ENCODE data around the gene TMEM200B.

GRCh38 chr1:29169976-29170375 lies 46.3 kb upstream of the TMEM200B start:
- TF ChIP-seq EZH2phosphoT487 (IDR thresholded peaks at IDR 0.05; ENCODE audit: borderline replicate concordance, low read length) = no peak
- no peak for TF ChIP-seq CTCF (conservative IDR thresholded peaks at IDR 0.05; ENCODE audit: low read depth, low read length)
